ENCODE results near the gene CRIP2. TPM values are rescaled to one million over a fixed set of nuclear protein-coding genes. Genes with fewer than 3 reads are reported as not detected.

Gene CRIP2
- total and polyA plus RNA-seq, 2 of the 13 experiments (the other 11 are each of a cell fraction or from before 2014, with no cell fraction given) = 31.6 to 37.9 TPM

GRCh38 chr14:105489542-105490266 is 15.1 kb downstream of the CRIP2 start (continued):
- TF ChIP-seq ZHX1 (CRISPR knock-in tag; IDR thresholded peaks at IDR 0.05; ENCODE audit: low read depth) (no peak), ZNF724P (CRISPR knock-in tag; IDR thresholded peaks at IDR 0.05; ENCODE audit: borderline replicate concordance) (peak; percentile 70; the same call in 1 of the 2 replicates), LCORL (IDR thresholded peaks at IDR 0.05) (no peak), LCORL (CRISPR knock-in tag; IDR thresholded peaks at IDR 0.05) (peak; percentile 42; the same call in 1 of the 2 replicates), KDM5A (IDR thresholded peaks at IDR 0.05; ENCODE audit: borderline replicate concordance, low read length) (no peak), TFDP2 (CRISPR knock-in tag; IDR thresholded peaks at IDR 0.05) (peak; percentile 29; the same call in 1 of the 2 replicates), PREB (CRISPR knock-in tag; IDR thresholded peaks at IDR 0.05) (no peak), AHR (CRISPR knock-in tag; IDR thresholded peaks at IDR 0.05) (0 out of 2 replicates have a peak, but pooled peaks have one; percentile 30), ETS1 (CRISPR knock-in tag; IDR thresholded peaks at IDR 0.05) (no peak), MED13 (CRISPR knock-in tag; IDR thresholded peaks at IDR 0.05) (no peak), POLR2G (IDR thresholded peaks at IDR 0.05; ENCODE audit: low read depth, low read length) (peak; percentile 54; the same call in 1 of the 2 replicates), ZNF275 (CRISPR knock-in tag; IDR thresholded peaks at IDR 0.05; ENCODE audit: borderline replicate concordance) (0 out of 2 replicates have a peak, but pooled peaks have one; percentile 15), RELA (CRISPR knock-in tag; IDR thresholded peaks at IDR 0.05) (no peak), ZMYM2 (CRISPR knock-in tag; IDR thresholded peaks at IDR 0.05) (no peak), ZBTB43 (CRISPR knock-in tag; conservative IDR thresholded peaks at IDR 0.05) (no peak), GATAD2A (CRISPR knock-in tag; IDR thresholded peaks at IDR 0.05) (peak; percentile 32; the same call in 1 of the 2 replicates), ZNF235 (CRISPR knock-in tag; IDR thresholded peaks at IDR 0.05; ENCODE audit: borderline replicate concordance) (peak; percentile 63; the same call in 1 of the 2 replicates), KDM2A (CRISPR knock-in tag; IDR thresholded peaks at IDR 0.05; ENCODE audit: borderline replicate concordance, low read depth) (peak; percentile 88; the same call in 1 of the 2 replicates), PITX1 (CRISPR knock-in tag; IDR thresholded peaks at IDR 0.05) (0 out of 2 replicates have a peak, but pooled peaks have one; percentile 30), ZNF569 (CRISPR knock-in tag; IDR thresholded peaks at IDR 0.05; ENCODE audit: borderline replicate concordance) (no peak)

Data from HepG2 (cell line).